Fibroblast of pulmonary artery (primary cell): Measurements from ENCODE around the gene QRICH2.
A peak's percentile ranks its signal among the peaks of the same experiment; 100 is the strongest.

Source experiments
- DNase-seq: peaks from one replicate; pipeline ENCODE4 v3.0.0-alpha.2; 2010; ENCODE audit warnings: low read depth
- H3K4me3 ChIP-seq: replicated peaks from 2 replicates; pipeline ENCODE4 v1.5.1; 2011; ENCODE audit warnings: low read depth, mild to moderate bottlenecking, control low read depth, low read length, moderate library complexity
- CTCF ChIP-seq: IDR thresholded peaks from 2 replicates; pipeline ENCODE4 v1.5.1; 2011; ENCODE audit warnings: mild to moderate bottlenecking, control low read depth, low read length, inconsistent platforms; ENCODE audit errors: missing control alignments

QRICH2 gene

DNA sequence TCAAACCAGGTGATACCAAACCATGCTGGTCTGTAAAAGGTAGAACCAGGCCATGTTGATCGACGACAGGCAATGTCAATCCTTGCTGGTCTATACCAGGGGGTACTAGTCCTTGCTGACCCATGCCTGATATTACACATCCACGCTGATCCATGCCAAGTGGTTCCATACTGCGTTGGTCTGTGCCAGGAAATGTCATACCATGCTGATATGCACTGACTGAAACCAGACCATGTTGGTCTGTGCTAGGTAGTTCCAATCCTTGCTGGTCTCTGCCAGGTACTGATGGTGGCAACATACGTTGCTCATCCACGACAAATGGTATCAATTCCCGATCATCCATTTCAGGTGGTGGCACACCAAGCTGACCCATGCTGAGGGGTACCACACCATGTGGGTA lies 15.0 kb downstream of the QRICH2 start:
- no peak for DNase-seq
- no peak for TF ChIP-seq CTCF
- no peak overlapping the region for H3K4me3 ChIP-seq

GRCh38 chr17:76292567-76292966 lies 15.5 kb downstream of the QRICH2 start:
- DNase-seq, result no peak
- H3K4me3 ChIP-seq, result no peak overlapping the region
- no peak for TF ChIP-seq CTCF

DNA sequence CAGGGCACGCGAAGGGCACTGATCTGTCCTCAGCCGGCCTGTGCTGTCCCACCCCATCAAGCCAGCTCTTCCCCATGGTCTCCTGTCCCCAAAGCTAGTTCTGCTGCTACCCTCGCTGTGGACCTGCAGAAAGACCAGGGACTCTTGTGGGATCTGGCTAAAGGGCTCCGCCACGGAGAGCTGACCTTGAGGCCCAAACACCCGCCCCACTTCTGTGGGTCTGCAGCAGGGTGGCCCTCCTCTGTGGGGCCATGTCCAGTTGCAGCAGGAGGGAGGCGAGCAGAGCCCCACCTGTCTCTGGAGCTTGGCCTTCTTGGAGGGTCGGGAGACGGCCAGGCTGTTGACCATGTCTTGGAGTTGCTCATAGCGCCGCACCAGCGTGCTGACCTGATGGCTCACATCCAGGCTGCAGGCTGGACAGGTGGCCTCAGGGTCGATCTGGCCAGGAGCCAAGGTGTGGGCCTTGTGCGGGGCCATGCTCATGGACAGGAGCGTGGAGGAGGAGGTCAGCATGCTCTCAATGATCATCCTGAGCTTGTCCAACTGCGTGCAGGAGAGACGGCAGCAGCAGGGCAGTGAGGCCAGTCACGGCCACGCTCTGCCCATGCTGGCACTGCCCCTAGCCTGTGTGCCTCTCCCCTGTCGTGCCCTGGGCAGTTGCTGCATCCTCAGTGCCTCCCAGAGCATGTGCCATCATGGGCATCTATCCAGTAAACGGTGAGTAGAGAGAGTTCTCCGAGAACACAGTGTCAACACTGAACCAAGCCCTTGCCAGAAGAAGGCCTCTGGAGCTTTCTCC lies 26.3 kb downstream of the QRICH2 start:
- H3K4me3 ChIP-seq, result no peak overlapping the region
- no peak for DNase-seq
- no peak for TF ChIP-seq CTCF

DNA sequence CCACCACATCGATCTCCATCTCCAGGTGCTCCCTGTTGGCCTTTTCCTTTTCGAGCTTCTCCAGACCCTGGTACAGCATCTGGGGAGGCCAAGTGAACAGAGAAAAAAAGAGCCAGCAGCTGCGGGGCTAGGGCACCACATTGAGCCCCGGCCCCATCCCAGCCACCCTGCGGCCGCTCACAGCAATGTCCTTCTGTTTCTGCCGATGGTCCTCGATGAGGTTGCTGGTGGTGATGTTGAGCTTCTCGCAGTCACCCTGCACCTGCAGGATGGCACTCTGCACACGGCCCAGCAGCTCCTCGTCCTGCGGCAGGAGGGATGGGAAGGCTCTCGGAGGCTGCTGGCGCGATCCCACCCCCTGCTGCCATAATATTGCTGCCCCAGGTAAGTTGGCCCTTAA lies 27.4 kb downstream of the QRICH2 start:
- H3K4me3 ChIP-seq, result no peak overlapping the region
- no peak for TF ChIP-seq CTCF

GRCh38 chr17:76279742-76280287 lies 28.3 kb downstream of the QRICH2 start:
- TF ChIP-seq CTCF, result no peak
- no peak overlapping the region for H3K4me3 ChIP-seq

More for the DNA sequence above, 27.4 kb downstream of the QRICH2 start:
- DNase-seq, result no peak

GRCh38 chr17:76278952-76279741 lies 28.9 kb downstream of the QRICH2 start:
- no peak overlapping the region for H3K4me3 ChIP-seq
- peak; percentile 91 for TF ChIP-seq CTCF
- peak; percentile 77 for DNase-seq

More at GRCh38 chr17:76279742-76280287, 28.3 kb downstream of the QRICH2 start:
- no peak for DNase-seq
